ENCODE results near the gene CHST11.
"Not testable (repeated sequence)": the region's sequence is repeated elsewhere in the genome, so short reads cannot be mapped to it uniquely, and the experiment has no call there.

CHST11 gene

DNA sequence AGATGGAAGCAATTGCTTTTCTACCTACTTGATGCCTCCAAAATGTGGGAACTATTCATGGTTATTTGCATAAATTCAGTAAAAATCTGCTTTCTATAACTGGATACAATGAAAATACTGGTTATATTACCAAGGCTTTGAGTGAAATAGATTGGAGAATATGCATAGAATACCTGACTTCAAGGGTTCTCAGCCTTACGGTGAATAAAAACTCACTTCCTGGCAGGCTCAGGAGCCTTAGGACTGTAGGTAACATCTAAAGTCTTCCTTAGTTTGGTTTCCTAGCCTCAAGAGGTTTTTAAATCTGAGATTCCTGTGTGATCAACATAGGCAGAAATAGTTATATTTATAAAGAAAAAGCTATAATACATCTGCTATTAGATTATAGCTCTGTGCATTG, 342.7 kb downstream of the CHST11 start:
- TF ChIP-seq, protein P1, sequence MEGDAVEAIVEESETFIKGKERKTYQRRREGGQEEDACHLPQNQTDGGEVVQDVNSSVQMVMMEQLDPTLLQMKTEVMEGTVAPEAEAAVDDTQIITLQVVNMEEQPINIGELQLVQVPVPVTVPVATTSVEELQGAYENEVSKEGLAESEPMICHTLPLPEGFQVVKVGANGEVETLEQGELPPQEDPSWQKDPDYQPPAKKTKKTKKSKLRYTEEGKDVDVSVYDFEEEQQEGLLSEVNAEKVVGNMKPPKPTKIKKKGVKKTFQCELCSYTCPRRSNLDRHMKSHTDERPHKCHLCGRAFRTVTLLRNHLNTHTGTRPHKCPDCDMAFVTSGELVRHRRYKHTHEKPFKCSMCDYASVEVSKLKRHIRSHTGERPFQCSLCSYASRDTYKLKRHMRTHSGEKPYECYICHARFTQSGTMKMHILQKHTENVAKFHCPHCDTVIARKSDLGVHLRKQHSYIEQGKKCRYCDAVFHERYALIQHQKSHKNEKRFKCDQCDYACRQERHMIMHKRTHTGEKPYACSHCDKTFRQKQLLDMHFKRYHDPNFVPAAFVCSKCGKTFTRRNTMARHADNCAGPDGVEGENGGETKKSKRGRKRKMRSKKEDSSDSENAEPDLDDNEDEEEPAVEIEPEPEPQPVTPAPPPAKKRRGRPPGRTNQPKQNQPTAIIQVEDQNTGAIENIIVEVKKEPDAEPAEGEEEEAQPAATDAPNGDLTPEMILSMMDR (IDR thresholded peaks at IDR 0.05; ENCODE audit: borderline replicate concordance, control extremely low read depth, extremely low read depth, insufficient read depth, missing control alignments): no peak
- in situ Hi-C loops (cut with MboI; ENCODE audit: low sequenced_read_pairs, unreplicated experiment): no loop called here
- no peak for DNase-seq (ENCODE audit: low spot score)

DNA sequence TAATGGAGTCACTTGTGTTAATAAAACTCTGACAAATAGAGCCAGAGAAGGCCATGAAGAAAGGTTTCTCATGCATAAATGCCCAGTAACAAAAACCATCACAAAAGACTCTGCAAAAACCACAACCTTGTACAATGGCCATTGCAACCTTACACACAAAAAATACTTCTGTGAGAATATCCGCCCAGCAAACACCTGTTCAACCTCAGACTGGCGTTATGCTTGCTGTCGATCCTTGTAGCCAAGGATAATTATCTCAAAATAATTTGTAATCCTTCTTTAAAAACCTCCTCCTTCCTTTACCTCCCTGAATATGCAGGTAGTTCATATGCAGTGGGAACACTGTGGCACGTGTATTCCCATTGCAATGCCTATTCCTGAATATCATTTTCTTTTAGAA, 344.3 kb downstream of the CHST11 start:
- DNase-seq (ENCODE audit: low spot score): no peak
- in situ Hi-C loops (cut with MboI; ENCODE audit: low sequenced_read_pairs, unreplicated experiment): no loop called here
- TF ChIP-seq, protein P1 (IDR thresholded peaks at IDR 0.05; ENCODE audit: borderline replicate concordance, control extremely low read depth, extremely low read depth, insufficient read depth, missing control alignments): no peak

DNA sequence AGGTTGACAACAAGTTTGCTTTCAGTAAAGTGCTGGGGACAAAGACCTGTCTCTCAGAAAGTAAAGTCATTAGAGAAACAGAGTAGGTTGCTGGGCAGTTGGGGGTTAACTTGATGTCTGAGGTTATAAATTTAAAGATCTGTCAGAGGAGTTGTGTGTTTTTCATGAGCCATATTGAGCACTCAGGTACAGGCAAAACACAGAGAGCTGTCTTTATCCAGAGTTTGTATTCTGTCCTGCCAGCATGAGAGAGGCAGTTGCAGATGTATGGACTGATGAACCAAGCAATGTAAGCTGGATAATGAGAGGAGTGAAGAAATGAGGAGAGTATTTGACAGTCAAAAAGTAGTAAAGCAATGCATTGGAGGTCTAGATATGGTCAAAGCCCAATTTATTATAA, 344.7 kb downstream of the CHST11 start:
- no peak for DNase-seq (ENCODE audit: low spot score)
- in situ Hi-C loops (cut with MboI; ENCODE audit: low sequenced_read_pairs, unreplicated experiment): no loop called here
- TF ChIP-seq, protein P1 (IDR thresholded peaks at IDR 0.05; ENCODE audit: borderline replicate concordance, control extremely low read depth, extremely low read depth, insufficient read depth, missing control alignments): no peak

DNA sequence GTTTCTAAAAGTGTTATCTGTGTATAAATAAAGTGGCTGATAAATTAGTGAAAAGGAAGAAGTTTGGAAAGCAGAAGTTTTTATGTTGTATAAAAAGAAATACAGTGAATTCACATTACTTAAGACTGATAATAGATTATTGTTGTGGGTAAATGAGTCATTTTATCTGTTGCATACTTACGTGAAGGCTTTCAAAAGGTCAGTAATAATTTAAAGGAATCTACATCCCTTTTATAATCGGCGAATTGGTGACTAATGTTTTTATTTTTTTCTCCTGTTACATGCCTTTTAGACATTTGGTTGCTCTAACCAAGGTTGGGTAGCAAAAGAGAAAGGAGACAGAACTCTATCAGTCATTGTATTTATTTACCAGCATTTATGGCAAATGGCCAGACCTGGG, 345.5 kb downstream of the CHST11 start:
- TF ChIP-seq, protein P1 (IDR thresholded peaks at IDR 0.05; ENCODE audit: borderline replicate concordance, control extremely low read depth, extremely low read depth, insufficient read depth, missing control alignments): no peak
- no peak for DNase-seq (ENCODE audit: low spot score)
- in situ Hi-C loops (cut with MboI; ENCODE audit: low sequenced_read_pairs, unreplicated experiment): no loop called here

DNA sequence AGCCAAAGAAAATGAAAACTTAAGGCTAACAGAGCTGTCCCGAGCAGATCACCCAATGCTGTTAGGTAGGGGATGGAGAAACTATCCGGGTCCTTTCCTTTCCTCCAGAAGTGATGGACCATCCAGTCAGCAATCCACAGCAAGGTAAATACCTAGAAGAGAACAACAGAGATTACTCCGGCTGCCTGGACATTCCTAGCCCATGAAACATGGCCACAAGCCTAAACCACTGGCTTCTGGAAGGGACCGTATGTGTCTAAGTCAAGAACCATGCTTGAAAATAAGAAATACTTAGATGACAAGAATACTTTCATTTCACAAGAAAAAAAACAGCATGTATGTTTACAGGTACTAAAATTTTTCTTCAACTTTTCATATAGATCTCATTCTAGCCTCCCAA, 348.4 kb downstream of the CHST11 start:
- DNase-seq (ENCODE audit: low spot score): no peak

DNA sequence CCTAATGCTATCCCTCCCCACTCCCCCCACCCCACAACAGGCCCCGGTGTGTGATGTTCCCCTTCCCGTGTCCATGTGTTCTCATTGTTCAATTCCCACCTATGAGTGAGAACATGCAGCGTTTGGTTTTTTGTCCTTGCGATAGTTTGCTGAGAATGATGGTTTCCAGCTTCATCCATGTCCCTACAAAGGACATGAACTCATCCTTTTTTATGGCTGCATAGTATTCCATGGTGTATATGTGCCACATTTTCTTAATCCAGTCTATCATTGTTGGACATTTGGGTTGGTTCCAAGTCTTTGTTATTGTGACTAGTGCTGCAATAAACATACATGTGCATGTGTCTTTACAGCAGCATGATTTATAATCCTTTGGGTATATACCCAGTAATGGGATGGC, 349.4 kb downstream of the CHST11 start:
- DNase-seq (ENCODE audit: low spot score); in situ Hi-C loops (cut with MboI; ENCODE audit: low sequenced_read_pairs, unreplicated experiment): not testable (repeated sequence)

More for the DNA sequence above, 348.4 kb downstream of the CHST11 start:
- in situ Hi-C loops (cut with MboI; ENCODE audit: low sequenced_read_pairs, unreplicated experiment): no loop called here
- TF ChIP-seq, protein P1 (IDR thresholded peaks at IDR 0.05; ENCODE audit: borderline replicate concordance, control extremely low read depth, extremely low read depth, insufficient read depth, missing control alignments): no peak

DNA sequence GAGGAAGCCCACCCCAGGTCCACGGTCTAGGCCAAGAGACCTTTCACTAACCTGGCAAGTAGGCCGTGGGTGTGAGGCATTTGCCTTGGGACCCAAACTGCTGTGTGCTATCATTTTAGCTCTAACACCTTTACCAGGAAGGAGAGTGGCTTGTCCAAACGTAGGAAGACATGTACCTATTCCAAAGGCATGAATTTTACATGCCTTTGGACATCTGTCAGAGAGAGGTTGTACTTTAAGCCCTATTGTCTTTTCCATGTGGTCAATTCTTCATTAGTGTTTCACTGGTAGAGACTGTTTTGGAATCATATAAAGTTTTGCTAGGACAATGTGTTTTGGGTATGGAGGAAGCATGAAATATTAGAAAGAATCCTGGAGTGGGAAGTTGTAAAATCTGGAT, 352.5 kb downstream of the CHST11 start:
- no peak for DNase-seq (ENCODE audit: low spot score)
- in situ Hi-C loops (cut with MboI; ENCODE audit: low sequenced_read_pairs, unreplicated experiment): no loop called here
- TF ChIP-seq, protein P1 (IDR thresholded peaks at IDR 0.05; ENCODE audit: borderline replicate concordance, control extremely low read depth, extremely low read depth, insufficient read depth, missing control alignments): no peak
